Esophagus squamous epithelium (tissue), 5 donors: Measurements from ENCODE around the gene ST6GALNAC1. TPM values are rescaled to one million over a fixed set of nuclear protein-coding genes. Genes with fewer than 3 reads are reported as not detected.
A peak's percentile ranks its signal among the peaks of the same experiment; 100 is the strongest.

Source experiments
- DNase-seq: peaks from one replicate; lab custom pipeline; 2025; lab: John Stamatoyannopoulos, UW
- H3K27ac ChIP-seq, 4 donors: fragments of 200-600 bp; sonication (generic); one replicate each; pipeline ENCODE4 v1.5.1; 2016 to 2019; ENCODE audit warnings: mild to moderate bottlenecking in 1 of 4
- H3K27me3 ChIP-seq, 4 donors: fragments of 200-600 bp; sonication (generic); 1 replicate in 3 of 4; 2 replicates in 1 of 4; pipeline versions ENCODE4 v1.5.1 to v1.6.0; 2017 to 2021; ENCODE audit warnings: antibody characterized with exemption in 1 of 4
- H3K36me3 ChIP-seq, 3 donors: fragments of 200-600 bp; sonication (generic); one replicate each; pipeline ENCODE4 v1.5.1; 2016 to 2019
- H3K4me1 ChIP-seq, 3 donors: fragments of 200-600 bp; sonication (generic); one replicate each; pipeline ENCODE4 v1.5.1; 2017 to 2019
- H3K4me3 ChIP-seq, 4 donors: fragments of 200-600 bp; sonication (generic); 1 replicate in 3 of 4; 2 replicates in 1 of 4; pipeline ENCODE4 v1.5.1; 2016 to 2019; ENCODE audit warnings: mild to moderate bottlenecking in 2 of 4, moderate library complexity in 1 of 4
- H3K9me3 ChIP-seq, 3 donors: fragments of 200-600 bp; sonication (generic); one replicate each; pipeline ENCODE4 v1.5.1; 2016 to 2019
- POLR2A ChIP-seq, 4 donors: fragments of 450-650 bp; IDR thresholded peaks; one replicate each; pipeline ENCODE4 v1.6.1; 2017; ENCODE audit warnings: antibody characterized with exemption in 4 of 4, mild to moderate bottlenecking in 4 of 4, moderate library complexity in 3 of 4
- WGBS, 2 donors: methylation state at CpG; one replicate each; pipeline ENCODE4 v1.1.5; 2018; 5-methylcytosine and 5-hydroxymethylcytosine counted together
- intact Hi-C: fragments of 100-400 bp; cut with DNase I; formaldehyde crosslinking; loops from one replicate; pipeline ENCODE4 v1.15.0; 2022
- total RNA-seq, 4 donors: library from RNA; depleted of rRNA; stranded (reverse); fragments of >200 nt; gene quantifications; one replicate each; pipeline ENCODE4 v1.1.0, GENCODE V29; 2016
- TF ChIP-seq, protein P1 (sequence below), 6 experiments: fragments of 450-650 bp in 4 of 6; fragments of 200-600 bp in 2 of 6; sonication (generic) in 2 of 6; IDR thresholded peaks; one replicate each; pipeline ENCODE4 v1.5.1; 2016 to 2019; ENCODE audit warnings: antibody characterized with exemption in 6 of 6, mild to moderate bottlenecking in 4 of 6, moderate library complexity in 4 of 6
- donor health status: DM: yes; HTN: yes; CAD: no.

The ST6GALNAC1 gene
- total RNA-seq, 4 donors from 2014 or later: 10.6 to 63.3 (median 32.7) TPM

DNA sequence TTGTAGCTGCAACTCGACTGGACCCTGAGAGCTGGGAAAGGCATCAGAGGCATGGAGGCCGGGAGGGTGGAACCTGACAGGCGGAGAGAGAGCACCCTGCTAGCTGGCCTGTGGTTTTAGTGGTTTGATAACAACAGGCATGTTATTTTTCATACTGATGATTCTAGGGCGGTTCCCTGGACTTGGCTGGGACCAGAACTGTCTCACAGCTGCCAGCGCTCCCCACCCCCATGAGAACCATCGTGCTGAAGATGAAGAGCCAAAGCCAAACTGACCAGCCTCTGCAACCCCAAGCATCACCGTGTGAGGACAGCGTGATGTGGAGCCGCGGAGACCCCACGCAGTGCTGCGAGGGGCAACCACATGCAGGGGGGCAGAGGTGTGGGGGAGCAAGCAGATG is 38.7 kb upstream of the ST6GALNAC1 start:
- H3K36me3 ChIP-seq: peaks cover 0 to 43% (median 0%) of the 10 kb centered on the region in 3 donors
- TF ChIP-seq, protein P1, sequence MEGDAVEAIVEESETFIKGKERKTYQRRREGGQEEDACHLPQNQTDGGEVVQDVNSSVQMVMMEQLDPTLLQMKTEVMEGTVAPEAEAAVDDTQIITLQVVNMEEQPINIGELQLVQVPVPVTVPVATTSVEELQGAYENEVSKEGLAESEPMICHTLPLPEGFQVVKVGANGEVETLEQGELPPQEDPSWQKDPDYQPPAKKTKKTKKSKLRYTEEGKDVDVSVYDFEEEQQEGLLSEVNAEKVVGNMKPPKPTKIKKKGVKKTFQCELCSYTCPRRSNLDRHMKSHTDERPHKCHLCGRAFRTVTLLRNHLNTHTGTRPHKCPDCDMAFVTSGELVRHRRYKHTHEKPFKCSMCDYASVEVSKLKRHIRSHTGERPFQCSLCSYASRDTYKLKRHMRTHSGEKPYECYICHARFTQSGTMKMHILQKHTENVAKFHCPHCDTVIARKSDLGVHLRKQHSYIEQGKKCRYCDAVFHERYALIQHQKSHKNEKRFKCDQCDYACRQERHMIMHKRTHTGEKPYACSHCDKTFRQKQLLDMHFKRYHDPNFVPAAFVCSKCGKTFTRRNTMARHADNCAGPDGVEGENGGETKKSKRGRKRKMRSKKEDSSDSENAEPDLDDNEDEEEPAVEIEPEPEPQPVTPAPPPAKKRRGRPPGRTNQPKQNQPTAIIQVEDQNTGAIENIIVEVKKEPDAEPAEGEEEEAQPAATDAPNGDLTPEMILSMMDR (IDR thresholded peaks at IDR 0.05): no peak
- no peak for TF ChIP-seq POLR2A (IDR thresholded peaks at IDR 0.05)
- intact Hi-C loops: loop anchor here (10.0 kb wide), 1 partner anchor 157 kb away; no protein-coding TSS in a partner anchor

DNA sequence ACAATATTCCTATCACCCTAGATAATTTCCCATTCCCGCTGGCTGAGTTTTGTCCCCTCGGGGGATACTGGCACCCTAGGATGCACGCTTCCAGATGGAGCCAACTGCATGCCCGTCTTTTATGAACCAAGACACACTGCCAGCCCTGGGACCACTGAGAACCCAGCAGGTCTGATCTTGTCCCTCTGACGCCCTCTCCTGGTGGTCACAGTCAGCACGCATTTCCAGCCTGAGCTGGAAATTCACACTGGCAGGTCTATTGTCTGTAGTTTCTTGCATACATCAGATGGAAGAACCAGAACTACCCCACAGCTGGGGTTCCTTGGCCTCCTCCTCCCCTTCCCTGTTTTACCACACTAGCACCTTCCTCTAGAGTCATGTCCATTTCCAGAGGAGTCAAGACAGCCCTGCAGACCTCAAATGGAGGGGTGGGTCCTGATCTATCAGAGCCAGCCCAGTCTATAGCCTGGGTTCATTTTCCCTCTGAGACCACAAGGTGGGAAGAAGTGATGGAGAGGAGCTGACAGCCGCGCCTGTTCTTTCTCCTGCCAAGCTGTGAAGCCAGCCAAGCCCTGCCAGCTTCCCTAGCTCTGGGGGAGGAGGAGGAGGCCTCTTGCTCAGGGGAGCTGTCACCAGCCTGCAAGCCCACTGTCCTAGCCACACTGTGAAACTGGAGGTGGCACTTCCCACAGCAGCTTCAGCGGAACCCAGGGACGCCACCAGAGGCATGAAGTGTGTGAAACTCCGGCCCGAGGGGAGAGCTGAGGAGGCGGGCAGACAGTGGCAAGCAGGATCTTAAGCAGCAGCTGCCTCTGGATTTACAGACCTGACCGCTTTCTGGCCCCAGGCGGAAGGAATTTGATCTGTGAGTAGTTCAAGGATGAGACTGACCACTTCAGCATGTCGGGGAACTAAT is 37.9 kb upstream of the ST6GALNAC1 start:
- TF ChIP-seq POLR2A (IDR thresholded peaks at IDR 0.05): no peak
- TF ChIP-seq, protein P1 (IDR thresholded peaks at IDR 0.05): peak; percentile 48 to 91 (median 77)
- Histone ChIP-seq H3K9me3 (no peaks in the 10 kb centered on the region), H3K27ac (peak overlapping the region; percentile 30 to 73 (median 62)), H3K4me3 (no peak overlapping the region), H3K27me3 (no peaks in the 10 kb centered on the region), H3K4me1 (peaks cover 14 to 57% (median 23%) of the 10 kb centered on the region in 3 donors), H3K36me3 (peaks cover 0 to 43% (median 0%) of the 10 kb centered on the region in 3 donors)
- 39% methylated on average over 6 to 9 of the region's 16 CpGs for WGBS, 2 donors
- intact Hi-C loops: loop anchor here (10.0 kb wide), 1 partner anchor 157 kb away; no protein-coding TSS in a partner anchor
- no peak for DNase-seq

More for the DNA sequence above, 38.7 kb upstream of the ST6GALNAC1 start:
- peaks cover 14 to 65% (median 30%) of the 10 kb centered on the region in 3 donors for H3K4me1 ChIP-seq
- H3K27ac ChIP-seq: peak overlapping the region; percentile 30 to 73 (median 62)
- no peaks in the 10 kb centered on the region for H3K9me3 ChIP-seq
- 58 to 79% methylated on average over 6 to 8 of the region's 12 CpGs for WGBS, 2 donors
- no peak overlapping the region for H3K4me3 ChIP-seq
- DNase-seq: no peak
- H3K27me3 ChIP-seq: no peaks in the 10 kb centered on the region

DNA sequence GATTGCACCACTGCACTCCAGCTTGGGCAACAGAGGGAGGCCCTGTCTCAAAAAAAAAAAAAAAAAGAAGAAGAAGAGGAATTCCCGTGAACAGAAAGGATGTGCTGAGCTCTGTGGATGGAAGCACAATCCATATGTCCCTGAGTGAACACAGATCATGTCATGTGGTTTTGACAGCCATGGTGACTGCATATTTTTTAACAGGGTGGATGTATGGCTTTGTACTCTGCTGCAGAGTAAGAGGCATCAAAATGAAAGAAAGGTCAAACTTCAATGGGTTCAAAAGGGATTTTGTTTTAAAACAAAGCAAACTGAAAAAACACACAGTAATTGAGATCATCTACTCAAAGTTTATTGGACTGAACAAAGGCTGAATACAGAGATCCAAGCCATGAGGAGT is 35.7 kb upstream of the ST6GALNAC1 start:
- Histone ChIP-seq H3K9me3 (no peaks in the 10 kb centered on the region), H3K27ac (no peak overlapping the region), H3K4me1 (peaks cover 14 to 34% (median 16%) of the 10 kb centered on the region in 3 donors), H3K36me3 (peaks cover 0 to 35% (median 0%) of the 10 kb centered on the region in 3 donors), H3K4me3 (no peak overlapping the region), H3K27me3 (no peaks in the 10 kb centered on the region)
- TF ChIP-seq, protein P1 (IDR thresholded peaks at IDR 0.05): no peak
- TF ChIP-seq POLR2A (IDR thresholded peaks at IDR 0.05): no peak
- DNase-seq: no peak
- 47 to 55% methylated on average over 1 of the region's 1 CpG for WGBS, 2 donors
- intact Hi-C loops: no loop called here

DNA sequence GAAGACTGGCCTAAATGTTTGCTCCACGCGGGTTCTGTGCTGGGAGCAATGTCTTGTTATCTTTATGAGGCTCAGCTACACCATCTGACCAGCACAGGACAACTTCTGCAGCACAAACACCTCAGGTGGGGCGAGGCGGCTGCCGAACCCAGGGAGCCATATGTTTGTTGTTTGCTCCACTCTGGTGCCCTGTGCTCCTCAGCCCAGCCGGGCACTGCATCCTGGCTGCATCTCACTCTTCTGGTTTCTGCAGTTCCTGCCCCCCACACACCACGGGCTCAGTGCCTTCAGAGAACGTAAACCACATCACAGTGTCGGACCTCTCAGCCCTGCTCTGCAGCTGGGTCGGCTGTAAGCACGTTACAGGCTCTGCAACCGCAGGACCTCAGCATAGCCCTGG is 34.8 kb upstream of the ST6GALNAC1 start:
- DNase-seq: no peak
- peaks cover 14 to 25% (median 16%) of the 10 kb centered on the region in 3 donors for H3K4me1 ChIP-seq
- no peak overlapping the region for H3K27ac ChIP-seq
- intact Hi-C loops: no loop called here
- TF ChIP-seq POLR2A (IDR thresholded peaks at IDR 0.05): no peak
- TF ChIP-seq, protein P1 (IDR thresholded peaks at IDR 0.05): no peak
- peaks cover 0 to 26% (median 0%) of the 10 kb centered on the region in 3 donors for H3K36me3 ChIP-seq
- no peaks in the 10 kb centered on the region for H3K27me3 ChIP-seq
- no peak overlapping the region for H3K4me3 ChIP-seq
- H3K9me3 ChIP-seq: no peaks in the 10 kb centered on the region
- WGBS, 2 donors: 67 to 83% methylated on average over 8 to 12 of the region's 12 CpGs

DNA sequence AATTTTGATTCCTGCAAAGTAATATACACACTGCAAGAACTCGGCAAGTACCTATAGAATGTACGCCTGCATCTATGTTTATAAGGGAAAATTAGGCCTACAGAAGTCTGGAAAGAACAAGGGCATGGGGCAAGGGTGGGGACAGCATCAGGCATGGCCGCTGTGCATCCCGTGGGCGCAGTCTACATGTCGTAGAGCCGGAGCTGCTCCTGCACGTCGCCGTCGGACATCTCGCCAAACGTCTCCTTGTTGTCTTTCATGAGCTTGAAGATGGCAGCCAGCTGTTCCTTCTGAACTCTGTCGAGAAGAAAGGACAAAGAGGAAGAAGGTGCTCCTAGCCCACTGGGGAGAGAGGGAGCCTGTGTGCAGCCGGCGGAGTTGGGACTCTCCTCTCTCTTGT is 33.8 kb upstream of the ST6GALNAC1 start:
- 86% methylated on average over 6 to 15 of the region's 16 CpGs for WGBS, 2 donors
- Histone ChIP-seq H3K4me3 (no peak overlapping the region), H3K27ac (no peak overlapping the region), H3K27me3 (no peaks in the 10 kb centered on the region), H3K9me3 (no peaks in the 10 kb centered on the region), H3K4me1 (peaks cover 12 to 23% (median 14%) of the 10 kb centered on the region in 3 donors), H3K36me3 (peaks cover 0 to 17% (median 0%) of the 10 kb centered on the region in 3 donors)
- intact Hi-C loops: no loop called here
- DNase-seq: no peak
- TF ChIP-seq, protein P1 (IDR thresholded peaks at IDR 0.05): no peak
- no peak for TF ChIP-seq POLR2A (IDR thresholded peaks at IDR 0.05)
